Fibroblast of villous mesenchyme (primary cell): ENCODE measurements around the gene LOXL3. TPM values are rescaled to one million over a fixed set of nuclear protein-coding genes. Genes with fewer than 3 reads are reported as not detected.
"Not testable (repeated sequence)": the region's sequence is repeated elsewhere in the genome, so short reads cannot be mapped to it uniquely, and the experiment has no call there.

ENCODE experiments used
- DNase-seq: peaks from one replicate; pipeline ENCODE4 v3.0.0-alpha.2; 2010; ENCODE audit warnings: low read depth
- H3K4me3 ChIP-seq: 2 replicates; pipeline ENCODE4 v1.5.1; 2011; ENCODE audit warnings: low read depth, mild to moderate bottlenecking, low read length
- CTCF ChIP-seq: IDR thresholded peaks from 2 replicates; pipeline ENCODE4 v1.5.1; 2012; ENCODE audit warnings: low read depth, mild to moderate bottlenecking, low read length; ENCODE audit not compliant: insufficient read depth
- total RNA-seq: library from RNA; depleted of rRNA; stranded (reverse); fragments of >200 nt; gene quantifications from 2 replicates; pipeline ENCODE4 v1.2.3, GENCODE V29; 2012

Gene LOXL3
- total RNA-seq, 1 donor = 9.9 TPM

DNA sequence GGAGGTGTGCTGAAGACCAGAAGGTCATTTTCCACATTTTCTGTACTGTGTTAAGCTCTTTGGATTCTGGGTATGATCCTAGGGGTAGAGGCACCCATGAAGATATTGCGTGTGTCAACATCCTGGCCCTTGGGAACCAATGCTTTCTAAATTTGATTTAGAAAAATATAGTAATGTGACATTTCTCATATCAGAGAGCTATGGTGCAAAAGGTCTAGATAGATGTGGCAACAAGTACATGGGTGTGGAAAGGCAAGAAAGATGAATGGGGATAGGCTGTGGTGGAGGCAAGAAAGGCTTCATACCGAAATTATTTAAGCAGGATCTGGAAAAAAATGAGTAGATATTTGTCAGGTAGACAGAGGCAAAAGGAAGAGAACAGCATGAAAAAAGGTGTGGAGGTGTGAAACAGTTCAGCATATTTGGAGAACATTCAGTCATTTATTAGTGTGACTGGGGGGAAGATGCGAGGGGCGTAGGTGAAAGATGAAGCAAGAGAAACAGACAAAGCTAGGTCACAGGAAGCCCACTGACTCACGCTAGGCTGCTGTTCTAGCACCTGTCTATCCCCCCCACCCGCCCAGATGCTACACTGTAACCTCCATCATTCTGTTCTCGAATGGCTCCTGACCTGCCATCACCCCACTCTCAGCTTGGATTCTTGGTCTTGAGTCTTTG lies 12.5 kb upstream of the LOXL3 start:
- no peak overlapping the region for H3K4me3 ChIP-seq
- DNase-seq = no peak
- no peak for TF ChIP-seq CTCF

DNA sequence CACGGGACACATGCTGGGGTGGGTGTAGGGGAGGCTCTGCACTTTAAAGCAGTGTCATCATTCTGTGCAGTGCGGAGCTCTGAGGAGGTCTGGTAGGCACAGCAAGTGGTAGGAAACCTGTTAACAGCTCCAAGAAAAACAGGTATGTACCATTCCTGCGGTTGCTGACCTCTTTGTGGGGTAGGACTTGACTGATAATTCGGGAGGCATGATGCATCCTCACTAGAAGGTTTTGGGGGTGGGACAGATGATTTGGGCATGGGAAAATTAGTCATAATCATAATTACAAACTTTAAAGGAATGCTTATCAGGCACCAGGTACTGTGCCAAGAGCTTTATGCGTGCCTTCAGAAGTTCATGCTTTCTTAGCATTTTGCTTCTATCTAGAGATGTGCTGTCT lies 10.5 kb upstream of the LOXL3 start:
- no peak for DNase-seq
- H3K4me3 ChIP-seq = no peak overlapping the region
- TF ChIP-seq CTCF = no peak

- no peak overlapping the region for H3K4me3 ChIP-seq
- TF ChIP-seq CTCF = no peak
- no peak for DNase-seq
Observed at GRCh38 chr2:74562126-74562775, 8.5 kb upstream of the LOXL3 start.

GRCh38 chr2:74561022-74561421 lies 7.3 kb upstream of the LOXL3 start:
- DNase-seq, H3K4me3 ChIP-seq: not testable (repeated sequence)

DNA sequence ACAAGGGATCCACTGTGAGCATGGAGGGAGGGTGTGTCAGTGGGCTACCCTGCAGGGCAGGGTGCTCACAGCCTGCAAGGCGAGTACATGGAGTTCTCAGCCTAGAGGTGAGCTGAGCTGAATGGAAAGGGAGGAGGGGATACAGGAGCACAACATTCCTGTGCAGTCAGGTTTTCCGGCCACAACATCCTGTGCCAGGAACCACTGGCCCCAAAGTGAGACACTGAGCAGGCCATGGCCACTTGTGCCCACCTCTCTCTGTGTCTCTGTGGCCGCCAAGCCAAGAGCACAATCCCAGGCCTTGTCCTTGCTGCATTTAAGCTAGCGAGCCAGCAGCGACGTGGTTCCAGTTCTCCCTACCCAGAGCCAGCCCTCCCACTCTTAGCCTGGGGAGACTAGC lies 6.8 kb upstream of the LOXL3 start:
- DNase-seq = no peak
- no peak overlapping the region for H3K4me3 ChIP-seq
- no peak for TF ChIP-seq CTCF

DNA sequence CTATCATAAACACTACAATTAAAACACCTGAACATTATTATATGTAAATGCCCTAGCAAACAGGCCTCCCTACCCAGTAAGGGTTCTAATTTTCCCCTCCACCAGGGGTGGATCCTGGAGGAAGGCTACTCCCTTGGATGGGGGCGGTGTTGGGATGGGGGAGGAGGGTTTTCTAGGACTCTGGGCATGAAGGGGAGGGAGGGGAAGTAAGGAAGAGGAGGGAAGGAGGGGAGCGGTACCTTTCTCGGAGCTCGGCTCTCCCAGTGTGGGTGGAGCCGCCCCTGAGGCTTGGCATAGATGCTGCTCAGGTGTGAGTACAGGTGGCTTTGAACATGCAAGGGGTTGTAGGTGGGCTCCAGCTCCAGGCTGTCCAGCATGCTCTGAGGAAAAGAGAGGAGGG lies 6.2 kb upstream of the LOXL3 start:
- no peak for DNase-seq
- no peak overlapping the region for H3K4me3 ChIP-seq
- no peak for TF ChIP-seq CTCF

DNA sequence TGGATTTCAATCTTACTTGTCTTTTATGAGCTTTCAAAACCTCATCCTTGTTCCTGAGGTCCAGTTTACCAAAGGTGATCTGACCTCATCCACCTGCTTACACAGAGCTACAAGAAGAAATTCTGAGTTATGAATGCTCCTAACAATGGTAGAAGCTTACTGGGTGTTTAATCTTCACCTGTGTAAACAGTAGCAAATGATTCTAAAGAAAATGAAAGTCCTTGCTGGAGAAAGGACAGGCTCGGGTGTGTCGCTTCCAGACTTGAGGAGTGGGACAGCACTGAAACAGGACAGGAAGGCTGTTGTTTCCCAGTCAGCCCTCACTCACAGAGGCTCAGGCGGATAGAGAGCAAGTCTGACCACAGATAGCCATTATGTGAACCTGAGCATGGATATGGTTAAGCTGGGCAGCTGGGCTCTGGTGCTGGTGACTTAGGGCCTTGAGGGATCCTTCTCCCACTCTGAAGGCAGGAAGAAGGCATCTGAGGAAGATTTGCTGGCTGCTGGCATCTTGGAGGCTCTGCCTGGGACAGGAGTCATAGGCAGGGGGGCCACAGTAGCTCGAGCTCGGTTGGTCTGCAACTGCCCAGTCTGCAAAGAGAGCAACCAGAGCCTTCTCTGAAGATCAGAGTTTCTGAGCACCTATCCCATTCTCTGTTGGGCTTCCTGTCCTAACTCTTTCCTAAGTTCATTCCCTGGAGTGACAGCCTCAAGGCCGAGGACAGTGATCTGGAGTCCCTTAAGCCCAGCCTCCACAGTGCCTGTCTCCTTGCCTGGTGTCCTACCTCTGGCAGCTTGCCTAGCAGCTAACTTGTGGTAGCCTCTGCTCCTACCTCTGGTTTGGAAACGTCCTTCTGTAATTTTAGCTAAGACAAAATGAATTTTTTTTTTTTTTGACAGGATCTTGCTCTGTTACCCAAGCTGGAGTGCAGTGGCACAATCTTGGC lies 4.8 kb upstream of the LOXL3 start:
- no peak for TF ChIP-seq CTCF
- no peak overlapping the region for H3K4me3 ChIP-seq
- DNase-seq = no peak
